Chondrocyte (in vitro differentiated cells): ENCODE data around the gene TBC1D28. TPM values are rescaled to one million over a fixed set of nuclear protein-coding genes. Genes with fewer than 3 reads are reported as not detected.
"Not testable (repeated sequence)": the region's sequence is repeated elsewhere in the genome, so short reads cannot be mapped to it uniquely, and the experiment has no call there.

Experiments
- DNase-seq: peaks from one replicate; pipeline ENCODE4 v3.0.0; 2021; ENCODE audit warnings: mixed read lengths, low spot score
- H3K27ac Mint-ChIP-seq: one replicate; pipeline ENCODE4 v1.8.0; 2021; ENCODE audit warnings: mild to moderate bottlenecking, moderate library complexity, mixed read lengths; ENCODE audit not compliant: unreplicated experiment
- H3K27me3 Mint-ChIP-seq: 2 replicates; pipeline ENCODE4 v1.8.0; 2021; ENCODE audit warnings: low read depth, mixed read lengths
- H3K36me3 Mint-ChIP-seq: 2 replicates; pipeline ENCODE4 v1.8.0; 2021; ENCODE audit warnings: low read depth, mixed read lengths
- H3K4me1 Mint-ChIP-seq: 2 replicates; pipeline ENCODE4 v1.8.0; 2021; ENCODE audit warnings: low read depth, mild to moderate bottlenecking, mixed read lengths
- H3K4me3 Mint-ChIP-seq: one replicate; pipeline ENCODE4 v1.8.0; 2021; ENCODE audit warnings: mild to moderate bottlenecking, moderate library complexity, mixed read lengths; ENCODE audit not compliant: unreplicated experiment
- H3K9me3 Mint-ChIP-seq: 2 replicates; pipeline ENCODE4 v1.8.0; 2021; ENCODE audit warnings: low read depth, mixed read lengths
- total RNA-seq: library from RNA; stranded (reverse); gene quantifications from 3 replicates; pipeline ENCODE4 v1.2.1, GENCODE V29; 2021
- TF ChIP-seq, protein P1 (sequence below): fragments of 200-600 bp; sonication (generic); IDR thresholded peaks from 2 replicates; pipeline ENCODE4 v1.5.0; 2021; ENCODE audit warnings: antibody characterized with exemption, mild to moderate bottlenecking, moderate library complexity

The TBC1D28 gene
- total RNA-seq, 1 donor from 2014 or later: not detected

DNA sequence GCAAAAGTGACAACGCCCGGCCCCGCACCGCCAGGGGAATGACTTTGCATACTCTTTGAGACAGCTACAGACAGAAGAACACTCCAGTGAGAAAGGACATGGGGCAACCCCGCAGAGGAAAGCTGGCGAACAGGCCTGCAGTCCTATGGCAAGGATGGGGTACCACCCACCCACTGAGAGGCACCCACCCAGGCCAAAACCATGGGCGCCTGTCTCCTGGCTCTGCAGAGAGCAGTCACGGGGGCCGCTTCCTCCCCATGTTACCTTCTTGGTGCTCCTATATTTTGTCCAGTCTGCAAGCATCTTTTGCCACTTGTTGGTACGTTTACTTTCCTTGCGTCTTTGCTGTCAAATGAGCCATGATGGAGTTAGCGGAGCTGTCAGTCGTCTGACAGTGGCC is 5.8 kb downstream of the TBC1D28 start:
- not testable (repeated sequence) for H3K9me3 Mint-ChIP-seq, DNase-seq, H3K4me3 Mint-ChIP-seq, H3K27ac Mint-ChIP-seq, H3K36me3 Mint-ChIP-seq, H3K27me3 Mint-ChIP-seq, H3K4me1 Mint-ChIP-seq

- H3K27ac Mint-ChIP-seq, H3K4me1 Mint-ChIP-seq, H3K36me3 Mint-ChIP-seq, H3K9me3 Mint-ChIP-seq, H3K27me3 Mint-ChIP-seq, H3K4me3 Mint-ChIP-seq, DNase-seq: not testable (repeated sequence)
These were observed 8.0 kb downstream of the TBC1D28 start for GRCh38 chr17:18636237-18636636.

- H3K27ac Mint-ChIP-seq, H3K9me3 Mint-ChIP-seq, H3K36me3 Mint-ChIP-seq, H3K4me3 Mint-ChIP-seq, DNase-seq, H3K27me3 Mint-ChIP-seq, H3K4me1 Mint-ChIP-seq: not testable (repeated sequence)
These were observed 8.4 kb downstream of the TBC1D28 start for GRCh38 chr17:18635773-18636172.

- DNase-seq: not testable (repeated sequence)
These were observed 9.5 kb downstream of the TBC1D28 start for GRCh38 chr17:18634550-18635263.

GRCh38 chr17:18626152-18626870 is 17.9 kb downstream of the TBC1D28 start:
- Mint-ChIP-seq H3K4me1 (no peaks in the 10 kb centered on the region), H3K9me3 (no peaks in the 10 kb centered on the region), H3K27me3 (peaks cover 7% of the 10 kb centered on the region), H3K27ac (no peak overlapping the region), H3K36me3 (no peaks in the 10 kb centered on the region), H3K4me3 (no peak overlapping the region)
- TF ChIP-seq, protein P1, sequence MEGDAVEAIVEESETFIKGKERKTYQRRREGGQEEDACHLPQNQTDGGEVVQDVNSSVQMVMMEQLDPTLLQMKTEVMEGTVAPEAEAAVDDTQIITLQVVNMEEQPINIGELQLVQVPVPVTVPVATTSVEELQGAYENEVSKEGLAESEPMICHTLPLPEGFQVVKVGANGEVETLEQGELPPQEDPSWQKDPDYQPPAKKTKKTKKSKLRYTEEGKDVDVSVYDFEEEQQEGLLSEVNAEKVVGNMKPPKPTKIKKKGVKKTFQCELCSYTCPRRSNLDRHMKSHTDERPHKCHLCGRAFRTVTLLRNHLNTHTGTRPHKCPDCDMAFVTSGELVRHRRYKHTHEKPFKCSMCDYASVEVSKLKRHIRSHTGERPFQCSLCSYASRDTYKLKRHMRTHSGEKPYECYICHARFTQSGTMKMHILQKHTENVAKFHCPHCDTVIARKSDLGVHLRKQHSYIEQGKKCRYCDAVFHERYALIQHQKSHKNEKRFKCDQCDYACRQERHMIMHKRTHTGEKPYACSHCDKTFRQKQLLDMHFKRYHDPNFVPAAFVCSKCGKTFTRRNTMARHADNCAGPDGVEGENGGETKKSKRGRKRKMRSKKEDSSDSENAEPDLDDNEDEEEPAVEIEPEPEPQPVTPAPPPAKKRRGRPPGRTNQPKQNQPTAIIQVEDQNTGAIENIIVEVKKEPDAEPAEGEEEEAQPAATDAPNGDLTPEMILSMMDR: no peak
- no peak for DNase-seq

More at GRCh38 chr17:18634550-18635263, 9.5 kb downstream of the TBC1D28 start:
- H3K4me1 Mint-ChIP-seq, H3K27ac Mint-ChIP-seq, H3K4me3 Mint-ChIP-seq, H3K9me3 Mint-ChIP-seq, H3K36me3 Mint-ChIP-seq, H3K27me3 Mint-ChIP-seq: not testable (repeated sequence)

GRCh38 chr17:18625509-18626104 is 18.6 kb downstream of the TBC1D28 start:
- DNase-seq, H3K4me1 Mint-ChIP-seq, H3K4me3 Mint-ChIP-seq, H3K27me3 Mint-ChIP-seq, H3K9me3 Mint-ChIP-seq, H3K27ac Mint-ChIP-seq, H3K36me3 Mint-ChIP-seq: not testable (repeated sequence)
- TF ChIP-seq, protein P1: peak; percentile 80

DNA sequence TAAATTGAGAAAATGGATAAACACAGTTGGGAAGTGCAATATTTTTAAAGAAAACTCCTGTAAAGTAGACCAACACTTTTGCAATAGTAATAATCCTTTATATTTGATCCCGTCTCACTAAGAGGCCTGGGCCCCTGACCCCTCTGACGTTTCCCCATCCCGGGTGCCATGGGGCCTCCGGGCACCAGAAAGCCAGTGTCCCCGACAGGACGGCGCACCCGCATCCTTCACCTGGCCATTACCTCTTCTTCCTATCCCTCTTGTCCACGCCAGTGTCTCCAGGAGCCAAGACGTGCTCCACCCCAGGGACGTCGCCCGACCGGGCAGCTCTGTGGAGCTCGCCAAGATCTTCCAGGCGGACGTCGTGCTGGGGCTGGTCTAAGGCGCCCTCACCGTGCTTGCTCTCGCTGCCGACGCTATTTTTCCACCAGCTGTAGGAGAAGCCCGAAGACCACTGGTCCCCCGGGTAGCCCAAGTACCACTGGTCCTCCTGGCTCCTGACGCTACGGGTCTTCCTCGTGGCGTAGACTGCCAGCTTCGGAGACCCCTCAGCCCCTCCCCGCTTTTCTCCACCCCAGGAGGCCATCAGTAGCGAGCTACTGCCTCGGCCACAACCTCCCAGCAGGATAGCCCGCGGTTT is 19.2 kb downstream of the TBC1D28 start:
- H3K36me3 Mint-ChIP-seq, DNase-seq, H3K9me3 Mint-ChIP-seq, H3K27ac Mint-ChIP-seq, H3K27me3 Mint-ChIP-seq, H3K4me3 Mint-ChIP-seq, H3K4me1 Mint-ChIP-seq: not testable (repeated sequence)

- not testable (repeated sequence) for H3K36me3 Mint-ChIP-seq, H3K9me3 Mint-ChIP-seq, H3K27ac Mint-ChIP-seq, H3K4me1 Mint-ChIP-seq, DNase-seq, H3K27me3 Mint-ChIP-seq, H3K4me3 Mint-ChIP-seq
These were observed 26.6 kb downstream of the TBC1D28 start for GRCh38 chr17:18617613-18618012.

DNA sequence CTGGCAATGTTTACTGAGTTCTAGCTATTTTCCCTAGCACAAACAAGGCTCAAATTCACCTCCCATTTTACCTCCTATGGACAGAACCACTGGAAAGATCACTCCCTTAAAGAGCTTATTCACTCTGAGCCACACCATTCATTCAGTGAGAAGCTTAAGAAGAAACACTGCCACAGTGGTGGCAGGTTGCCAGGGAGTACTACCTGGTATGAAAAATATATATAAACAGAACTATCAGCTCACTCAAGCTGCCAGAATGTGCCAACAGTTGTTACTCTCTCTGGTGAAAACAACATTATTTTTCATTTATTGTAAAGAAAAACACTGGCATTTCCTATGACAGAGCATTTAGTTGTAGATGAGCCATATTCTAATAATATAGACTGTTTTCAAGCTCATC is 31.2 kb downstream of the TBC1D28 start:
- not testable (repeated sequence) for H3K36me3 Mint-ChIP-seq, DNase-seq, H3K27ac Mint-ChIP-seq, H3K4me3 Mint-ChIP-seq, H3K4me1 Mint-ChIP-seq, H3K9me3 Mint-ChIP-seq
- H3K27me3 Mint-ChIP-seq: peaks cover 13% of the 10 kb centered on the region

GRCh38 chr17:18593138-18593537 is 51.1 kb downstream of the TBC1D28 start:
- H3K27me3 Mint-ChIP-seq: peaks cover 11% of the 10 kb centered on the region
- not testable (repeated sequence) for H3K27ac Mint-ChIP-seq, H3K4me3 Mint-ChIP-seq, H3K36me3 Mint-ChIP-seq, H3K4me1 Mint-ChIP-seq, H3K9me3 Mint-ChIP-seq, DNase-seq
